ENCODE data around the gene PTPN7. TPM values are rescaled to one million over a fixed set of nuclear protein-coding genes. Genes with fewer than 3 reads are reported as not detected.
A peak's percentile ranks its signal among the peaks of the same experiment; 100 is the strongest.
"Not testable (repeated sequence)": the region's sequence is repeated elsewhere in the genome, so short reads cannot be mapped to it uniquely, and the experiment has no call there.

The PTPN7 gene
- total RNA-seq, 1 experiment from 2014 or later: not detected

- intact Hi-C loops (cut with micrococcal nuclease; ENCODE audit: unreplicated experiment): loop anchor here (2.0 kb wide), 2 partner anchors 56 to 102 kb away; partner anchors contain the start of gene ELF3
- Mint-ChIP-seq H3K27me3 (ENCODE audit: unreplicated experiment) (no peaks in the 10 kb centered on the region), H3K36me3 (ENCODE audit: insufficient read depth, unreplicated experiment) (peaks cover 9% of the 10 kb centered on the region), H3K27ac (ENCODE audit: unreplicated experiment) (peak overlapping the region; percentile 94), H3K9me3 (ENCODE audit: low read depth, unreplicated experiment) (no peaks in the 10 kb centered on the region), H3K4me1 (ENCODE audit: low read depth, unreplicated experiment) (peaks cover 47% of the 10 kb centered on the region), H3K4me3 (ENCODE audit: low read depth, unreplicated experiment) (peak overlapping the region; percentile 19)
- BruUV-seq (replicated peaks): TSS peak; percentile 69
- DNase-seq: peak; percentile 75
- CTCF ChIA-PET: interaction anchor here (0.6 to 2.6 kb wide), 15 partner anchors 12 to 122 kb away, joined by 3 to 27 read pairs (median 6); partner anchors contain the start of gene ELF3
- no peak for TF ChIP-seq CTCF (IDR thresholded peaks at IDR 0.05; ENCODE audit: unreplicated experiment)
Observed at GRCh38 chr1:202112859-202113689, 47.3 kb downstream of the PTPN7 start.

- CTCF ChIA-PET: interaction anchor here (2.6 kb wide), 1 partner anchor 55 kb away, joined by 6 read pairs; no protein-coding TSS in a partner anchor
- H3K9me3 Mint-ChIP-seq (ENCODE audit: low read depth, unreplicated experiment); BruUV-seq (replicated peaks); H3K4me3 Mint-ChIP-seq (ENCODE audit: low read depth, unreplicated experiment); H3K27me3 Mint-ChIP-seq (ENCODE audit: unreplicated experiment); DNase-seq; H3K27ac Mint-ChIP-seq (ENCODE audit: unreplicated experiment); intact Hi-C loops (cut with micrococcal nuclease; ENCODE audit: unreplicated experiment): not testable (repeated sequence)
- Mint-ChIP-seq H3K4me1 (ENCODE audit: low read depth, unreplicated experiment) (peaks cover 62% of the 10 kb centered on the region), H3K36me3 (ENCODE audit: insufficient read depth, unreplicated experiment) (peaks cover 24% of the 10 kb centered on the region)
Observed at GRCh38 chr1:202111589-202111988, 48.8 kb downstream of the PTPN7 start.

GRCh38 chr1:202110977-202111376 lies 49.4 kb downstream of the PTPN7 start:
- Mint-ChIP-seq H3K9me3 (ENCODE audit: low read depth, unreplicated experiment) (no peaks in the 10 kb centered on the region), H3K36me3 (ENCODE audit: insufficient read depth, unreplicated experiment) (peaks cover 30% of the 10 kb centered on the region), H3K4me1 (ENCODE audit: low read depth, unreplicated experiment) (peaks cover 68% of the 10 kb centered on the region), H3K27me3 (ENCODE audit: unreplicated experiment) (no peaks in the 10 kb centered on the region), H3K4me3 (ENCODE audit: low read depth, unreplicated experiment) (no peak overlapping the region), H3K27ac (ENCODE audit: unreplicated experiment) (peak overlapping the region; percentile 54)
- no TSS peak for BruUV-seq (replicated peaks)
- TF ChIP-seq CTCF (IDR thresholded peaks at IDR 0.05; ENCODE audit: unreplicated experiment): no peak
- CTCF ChIA-PET: no interaction called here
- no peak for DNase-seq
- intact Hi-C loops (cut with micrococcal nuclease; ENCODE audit: unreplicated experiment): no loop called here

DNA sequence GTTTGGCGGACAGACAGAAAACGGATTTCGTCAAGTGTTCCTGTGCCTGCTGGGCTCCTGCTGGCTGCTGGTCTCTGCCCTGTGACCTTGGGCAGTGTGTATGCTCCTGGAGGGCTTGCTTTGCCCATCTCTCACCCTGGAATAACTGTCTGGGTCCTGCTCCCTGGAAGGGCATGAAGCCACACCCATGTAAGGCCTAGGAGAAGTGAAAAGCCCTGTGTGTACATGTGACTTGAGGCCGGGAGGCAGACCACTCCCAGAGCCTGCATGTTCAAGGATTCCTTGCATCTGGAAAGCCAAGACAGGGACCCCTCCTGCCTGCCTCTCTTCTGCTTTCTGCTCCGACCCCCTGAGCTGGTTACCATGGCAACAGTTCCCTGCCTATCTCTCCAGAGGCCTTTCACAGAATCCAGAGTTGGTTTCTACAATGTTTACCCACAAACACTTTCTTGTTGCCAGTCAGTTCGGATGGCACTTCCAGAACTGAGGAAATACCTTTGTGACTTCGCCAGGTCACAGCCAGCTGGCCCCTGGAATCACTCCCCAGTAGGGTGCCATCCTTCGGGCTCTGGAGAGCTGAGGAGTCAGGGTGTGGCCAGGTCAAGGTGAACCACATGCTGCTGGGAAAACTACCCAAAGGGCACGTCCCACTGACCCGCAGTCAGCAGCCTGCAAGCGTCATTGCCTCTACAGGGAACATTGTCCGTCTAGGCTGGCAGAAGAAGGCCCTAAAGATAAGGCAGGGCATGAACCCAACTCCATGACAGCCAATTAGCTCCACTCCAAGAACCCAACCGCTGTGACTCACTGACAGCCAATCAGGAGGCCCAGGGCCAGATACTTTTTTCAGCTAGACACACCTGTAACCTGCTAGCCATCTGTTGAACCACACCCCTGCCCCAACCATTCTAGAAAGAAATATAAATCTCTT lies 52.3 kb downstream of the PTPN7 start:
- Mint-ChIP-seq H3K9me3 (ENCODE audit: low read depth, unreplicated experiment) (no peaks in the 10 kb centered on the region), H3K27me3 (ENCODE audit: unreplicated experiment) (no peaks in the 10 kb centered on the region), H3K4me1 (ENCODE audit: low read depth, unreplicated experiment) (peaks cover 70% of the 10 kb centered on the region), H3K4me3 (ENCODE audit: low read depth, unreplicated experiment) (peak overlapping the region; percentile 31), H3K27ac (ENCODE audit: unreplicated experiment) (peak overlapping the region; percentile 87), H3K36me3 (ENCODE audit: insufficient read depth, unreplicated experiment) (peaks cover 43% of the 10 kb centered on the region)
- CTCF ChIA-PET: interaction anchor here (0.8 to 4.5 kb wide), 10 partner anchors 10 to 108 kb away, joined by 3 to 47 read pairs (median 4); partner anchors contain the start of gene ELF3
- TSS peak; percentile 16 for BruUV-seq (replicated peaks)
- intact Hi-C loops (cut with micrococcal nuclease; ENCODE audit: unreplicated experiment): loop anchor here (2.0 kb wide), 2 partner anchors 61 to 89 kb away; no protein-coding TSS in a partner anchor
- DNase-seq: peak; percentile 77
- TF ChIP-seq CTCF (IDR thresholded peaks at IDR 0.05; ENCODE audit: unreplicated experiment): no peak
